DND-41 (cell line): ENCODE data around the gene CLSTN3.

Experiments used
- ATAC-seq: fragments of 200-7000 bp; cut with Tn5 transposase; 3 replicates; pipeline ENCODE4 v1.9.1; 2021; ENCODE audit warnings: low read depth; ENCODE audit not compliant: insufficient read depth
- DNase-seq: peaks from one replicate; pipeline ENCODE4 v3.0.0-alpha.2; 2020
- H2AFZ ChIP-seq: 2 replicates; pipeline ENCODE4 v1.6.0; 2012; ENCODE audit warnings: low read depth, low read length
- H3K27ac ChIP-seq: 2 replicates; pipeline ENCODE4 v1.5.1; 2012; ENCODE audit warnings: low read length, inconsistent platforms
- H3K27me3 ChIP-seq: fragments of 200-600 bp; sonication (generic); 2 replicates; pipeline ENCODE4 v1.6.0; 2012; ENCODE audit warnings: low read length, mild to moderate bottlenecking, inconsistent platforms; ENCODE audit not compliant: insufficient read depth, poor library complexity
- H3K36me3 ChIP-seq: 2 replicates; pipeline ENCODE4 v1.5.1; 2012; ENCODE audit warnings: low read length, inconsistent platforms; ENCODE audit not compliant: insufficient read depth
- H3K4me1 ChIP-seq: 2 replicates; pipeline ENCODE4 v1.5.1; 2012; ENCODE audit warnings: mild to moderate bottlenecking, low read length; ENCODE audit not compliant: insufficient read depth
- H3K4me2 ChIP-seq: 2 replicates; pipeline ENCODE4 v1.6.0; 2012; ENCODE audit warnings: mild to moderate bottlenecking, moderate library complexity, low read length, inconsistent platforms; ENCODE audit not compliant: insufficient read depth
- H3K4me3 ChIP-seq, 2 experiments: fragments of 200-600 bp in 1 of 2; shearing (Covaris generic) in 1 of 2; 2 replicates each; pipeline ENCODE4 v1.5.1; 2012 to 2016; ENCODE audit warnings: inconsistent platforms in 2 of 2, low read length in 2 of 2, mild to moderate bottlenecking in 2 of 2, low read depth in 1 of 2, moderate library complexity in 1 of 2
- H3K79me2 ChIP-seq: 2 replicates; pipeline ENCODE4 v1.6.0; 2012; ENCODE audit warnings: low read length, inconsistent platforms; ENCODE audit not compliant: insufficient read depth
- H3K9ac ChIP-seq: 2 replicates; pipeline ENCODE4 v1.6.0; 2012; ENCODE audit warnings: low read depth, mild to moderate bottlenecking, inconsistent platforms, low read length, moderate library complexity
- H3K9me3 ChIP-seq: 2 replicates; pipeline ENCODE4 v1.5.1; 2012; ENCODE audit warnings: low read length, moderate library complexity, mild to moderate bottlenecking, inconsistent platforms; ENCODE audit not compliant: insufficient read depth, severe bottlenecking
- H4K20me1 ChIP-seq: 2 replicates; pipeline ENCODE4 v1.6.0; 2012; ENCODE audit warnings: low read length; ENCODE audit not compliant: insufficient read depth
- CTCF ChIP-seq: IDR thresholded peaks from 2 replicates; pipeline ENCODE4 v1.5.1; 2012; ENCODE audit warnings: borderline replicate concordance, low read length, moderate library complexity, mild to moderate bottlenecking; ENCODE audit not compliant: poor library complexity, severe bottlenecking; ENCODE audit errors: extremely low read depth
- EZH2 ChIP-seq: IDR thresholded peaks from 3 replicates; pipeline ENCODE4 v1.6.1; 2012; ENCODE audit warnings: borderline replicate concordance, low read depth, mild to moderate bottlenecking, moderate library complexity, low read length, inconsistent platforms; ENCODE audit not compliant: severe bottlenecking

Gene CLSTN3

GRCh38 chr12:7142056-7142644 lies 12.0 kb downstream of the CLSTN3 start:
- H4K20me1 ChIP-seq: no peaks in the 10 kb centered on the region
- H3K27me3 ChIP-seq: no peaks in the 10 kb centered on the region
- H3K4me3 ChIP-seq: no peak overlapping the region
- H3K4me1 ChIP-seq: no peaks in the 10 kb centered on the region
- peak; percentile 83 for ATAC-seq
- H3K79me2 ChIP-seq: no peaks in the 10 kb centered on the region
- TF ChIP-seq CTCF: peak; percentile 82
- TF ChIP-seq EZH2: no peak
- H3K9me3 ChIP-seq: no peaks in the 10 kb centered on the region
- no peak overlapping the region for H3K9ac ChIP-seq
- DNase-seq: peak; percentile 65
- no peak overlapping the region for H2AFZ ChIP-seq
- peaks cover 51% of the 10 kb centered on the region for H3K36me3 ChIP-seq
- no peak overlapping the region for H3K4me2 ChIP-seq
- H3K27ac ChIP-seq: no peak overlapping the region

GRCh38 chr12:7142809-7143465 lies 12.8 kb downstream of the CLSTN3 start:
- no peak for TF ChIP-seq EZH2
- no peak for TF ChIP-seq CTCF
- Histone ChIP-seq H3K9me3 (no peaks in the 10 kb centered on the region), H3K4me3 (no peak overlapping the region), H4K20me1 (no peaks in the 10 kb centered on the region), H3K36me3 (peaks cover 43% of the 10 kb centered on the region), H3K27ac (no peak overlapping the region), H3K9ac (no peak overlapping the region), H2AFZ (no peak overlapping the region), H3K4me2 (no peak overlapping the region), H3K27me3 (no peaks in the 10 kb centered on the region), H3K4me1 (no peaks in the 10 kb centered on the region), H3K79me2 (no peaks in the 10 kb centered on the region)
- no peak for ATAC-seq
- DNase-seq: no peak

GRCh38 chr12:7143564-7143963 lies 13.4 kb downstream of the CLSTN3 start:
- no peak overlapping the region for H3K4me2 ChIP-seq
- H3K27ac ChIP-seq: no peak overlapping the region
- TF ChIP-seq CTCF: no peak
- TF ChIP-seq EZH2: no peak
- H4K20me1 ChIP-seq: no peaks in the 10 kb centered on the region
- H3K36me3 ChIP-seq: peaks cover 43% of the 10 kb centered on the region
- H3K79me2 ChIP-seq: no peaks in the 10 kb centered on the region
- no peaks in the 10 kb centered on the region for H3K27me3 ChIP-seq
- H3K9ac ChIP-seq: no peak overlapping the region
- H2AFZ ChIP-seq: no peak overlapping the region
- H3K4me1 ChIP-seq: no peaks in the 10 kb centered on the region
- ATAC-seq (no peak), DNase-seq (no peak)
- no peak overlapping the region for H3K4me3 ChIP-seq
- H3K9me3 ChIP-seq: no peaks in the 10 kb centered on the region
